H1 (cell line): ENCODE results near the gene FYTTD1.

Source experiments
- CHD1 ChIP-seq: IDR thresholded peaks from 2 replicates; pipeline ENCODE4 v1.6.1; 2012; ENCODE audit warnings: low read depth, low read length, improper control_type of control experiment
- CTCF ChIP-seq, 3 experiments: IDR thresholded peaks; 1 replicate in 2 of 3; 2 replicates in 1 of 3; pipeline versions ENCODE4 v1.5.1 to v1.6.1; 2011; ENCODE audit warnings: low read length in 3 of 3, mild to moderate bottlenecking in 3 of 3, inconsistent platforms in 2 of 3, low read depth in 1 of 3, moderate library complexity in 1 of 3; ENCODE audit not compliant: insufficient read depth in 1 of 3; ENCODE audit errors: control extremely low read depth in 1 of 3
- MAX ChIP-seq: IDR thresholded peaks from 2 replicates; pipeline ENCODE4 v1.6.1; 2012; ENCODE audit warnings: inconsistent platforms
- SP4 ChIP-seq: IDR thresholded peaks from 2 replicates; pipeline ENCODE4 v1.6.1; 2012; ENCODE audit warnings: low read length, inconsistent platforms
- TF ChIP-seq, protein P1 (sequence below): IDR thresholded peaks from 2 replicates; pipeline ENCODE4 v1.6.1; 2011; ENCODE audit warnings: low read depth, mild to moderate bottlenecking, low read length; ENCODE audit not compliant: insufficient read depth

GRCh38 chr3:197737749-197738462 lies 11.8 kb upstream of the FYTTD1 start:
- TF ChIP-seq MAX (no peak), CHD1 (no peak), CTCF (IDR thresholded peaks at IDR 0.05; ENCODE audit: control extremely low read depth in 1 of 3, insufficient read depth in 1 of 3, low read depth in 1 of 3, low read length in 3 of 3) (no peak), SP4 (no peak)
- TF ChIP-seq, protein P1, sequence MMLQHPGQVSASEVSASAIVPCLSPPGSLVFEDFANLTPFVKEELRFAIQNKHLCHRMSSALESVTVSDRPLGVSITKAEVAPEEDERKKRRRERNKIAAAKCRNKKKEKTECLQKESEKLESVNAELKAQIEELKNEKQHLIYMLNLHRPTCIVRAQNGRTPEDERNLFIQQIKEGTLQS = no peak
